DMS153 (cell line): ENCODE results near the gene GARNL3.

Experiments used
- DNase-seq: peaks from one replicate; lab custom pipeline; 2025; lab: John Stamatoyannopoulos, UW

Gene GARNL3

DNA sequence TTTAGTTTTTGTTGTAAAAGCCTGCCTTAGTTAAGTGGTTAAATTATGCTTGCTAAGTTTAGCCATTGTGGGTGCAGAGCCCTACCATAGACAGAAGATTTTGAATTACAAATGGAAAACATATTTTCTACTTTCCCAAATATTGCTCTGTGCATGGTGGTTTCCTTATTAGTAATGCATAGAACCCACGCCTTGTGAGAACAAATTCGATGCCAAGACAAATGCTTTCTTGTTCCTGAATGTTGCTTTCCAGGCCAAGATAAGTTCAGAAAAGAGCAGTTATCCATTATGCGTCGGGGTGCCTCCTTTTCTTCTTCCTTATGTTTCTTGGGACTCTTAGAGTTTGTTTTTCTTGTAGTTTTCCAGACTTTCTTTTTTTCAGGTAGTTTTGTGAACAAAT is 31.0 kb upstream of the GARNL3 start:
- DNase-seq: no peak

GRCh38 chr9:127233989-127234388 is 30.6 kb upstream of the GARNL3 start:
- no peak for DNase-seq

DNA sequence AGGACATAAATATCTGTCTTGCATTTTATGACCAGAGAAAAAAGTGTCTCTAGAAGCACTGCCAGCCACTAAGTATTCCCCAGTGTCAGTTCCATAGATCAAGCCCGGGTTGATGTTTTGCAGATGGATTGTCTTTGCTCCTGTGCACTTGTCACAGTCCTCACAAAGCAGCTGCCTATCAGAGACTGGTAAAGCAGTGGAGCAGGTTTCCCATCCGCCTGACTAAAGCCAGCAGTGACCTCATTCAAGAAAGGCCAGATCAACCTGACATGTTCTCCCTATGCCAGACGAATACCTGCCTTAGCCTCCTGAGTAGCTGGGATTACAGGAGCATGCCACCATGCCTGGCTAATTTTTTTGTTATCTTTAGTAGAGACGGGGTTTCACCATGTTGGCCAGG is 26.8 kb upstream of the GARNL3 start:
- DNase-seq: no peak

DNA sequence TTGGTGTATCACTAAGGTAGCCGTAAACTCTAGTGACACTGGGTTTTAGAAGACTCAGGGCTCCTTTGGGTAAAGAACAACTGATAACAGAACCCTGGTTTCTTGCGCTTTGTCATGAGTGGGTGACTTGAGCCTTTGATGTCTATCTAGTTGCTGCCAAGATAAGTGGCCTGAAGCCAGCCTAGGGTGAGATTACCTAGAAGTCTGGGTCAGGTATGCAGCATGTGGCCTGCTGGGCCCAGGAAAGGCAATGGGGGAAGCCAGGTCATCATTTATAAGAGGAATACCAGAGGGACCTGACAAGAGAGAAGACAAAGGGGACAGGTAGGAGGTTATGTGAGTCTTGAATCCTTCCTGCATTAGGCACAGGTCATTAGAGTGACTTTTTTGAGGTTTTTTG is 23.2 kb upstream of the GARNL3 start:
- DNase-seq: no peak

- peak; percentile 89 for DNase-seq
Observed at GRCh38 chr9:127244609-127245601, 19.7 kb upstream of the GARNL3 start.

- no peak for DNase-seq
Observed at GRCh38 chr9:127245637-127246164, 18.9 kb upstream of the GARNL3 start.

GRCh38 chr9:127248241-127248640 is 16.3 kb upstream of the GARNL3 start:
- DNase-seq: no peak

DNA sequence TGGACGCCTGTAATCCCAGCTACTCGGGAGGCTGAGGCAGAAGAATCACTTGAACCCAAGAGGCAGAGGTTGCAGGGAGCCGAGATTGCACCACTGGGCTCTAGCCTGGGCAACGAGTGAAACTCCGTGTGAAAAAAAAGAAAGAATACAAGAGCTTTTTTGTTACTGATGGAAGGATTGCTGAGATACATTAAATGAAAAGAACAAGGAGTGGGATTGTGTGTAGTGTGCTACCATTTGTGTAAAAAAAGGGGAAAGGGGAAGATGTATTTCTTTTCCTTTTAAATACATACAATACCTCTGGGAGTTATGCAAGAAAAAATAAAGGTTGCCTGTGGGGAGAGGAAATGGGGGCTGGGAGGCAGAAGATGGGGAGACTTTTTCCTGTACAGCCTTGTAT is 14.7 kb upstream of the GARNL3 start:
- no peak for DNase-seq

DNA sequence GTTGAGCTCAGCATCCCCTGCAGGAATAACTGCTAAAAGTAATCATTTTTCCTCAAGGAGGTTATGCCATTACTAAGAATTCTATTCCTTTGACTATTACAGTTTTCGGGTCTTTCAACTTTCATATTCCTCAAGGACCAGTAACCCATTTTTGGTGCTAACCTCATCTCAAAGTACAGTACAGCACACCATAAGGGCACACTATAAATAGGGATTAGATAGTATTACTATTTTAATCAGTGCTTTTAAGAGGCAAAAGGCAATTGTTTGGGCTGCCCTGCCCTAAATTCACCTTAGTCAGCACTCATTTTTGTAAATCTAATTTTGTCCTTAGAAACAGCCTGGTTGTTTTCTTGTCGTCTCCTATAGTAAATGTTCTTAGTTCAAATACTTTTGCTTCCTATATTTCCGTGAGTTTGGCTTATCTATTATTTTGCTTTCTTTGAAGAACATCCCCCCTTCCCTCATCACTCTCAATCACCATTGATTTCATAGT is 13.6 kb upstream of the GARNL3 start:
- no peak for DNase-seq

- no peak for DNase-seq
Observed at GRCh38 chr9:127252410-127253318, 11.9 kb upstream of the GARNL3 start.

DNA sequence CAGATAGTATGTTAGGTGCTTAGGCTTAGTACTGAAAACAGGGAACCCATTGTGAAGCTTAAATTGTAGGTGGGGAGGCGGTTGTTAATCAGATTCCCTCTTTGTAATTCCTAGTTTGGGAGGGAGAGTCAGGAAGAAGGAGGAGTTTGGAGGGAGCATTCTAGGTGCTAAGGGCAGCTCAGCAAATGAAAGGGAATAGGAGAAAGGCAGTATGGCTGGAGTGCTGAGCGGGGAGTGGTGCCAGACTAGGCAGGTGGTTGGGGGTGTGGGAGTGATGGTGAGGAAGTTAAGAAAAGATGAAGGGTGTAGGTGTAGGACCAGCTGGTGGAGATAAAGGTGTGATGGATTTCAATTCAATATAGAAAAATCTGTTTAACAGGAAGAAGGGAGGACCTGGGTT is 11.1 kb upstream of the GARNL3 start:
- DNase-seq: no peak

DNA sequence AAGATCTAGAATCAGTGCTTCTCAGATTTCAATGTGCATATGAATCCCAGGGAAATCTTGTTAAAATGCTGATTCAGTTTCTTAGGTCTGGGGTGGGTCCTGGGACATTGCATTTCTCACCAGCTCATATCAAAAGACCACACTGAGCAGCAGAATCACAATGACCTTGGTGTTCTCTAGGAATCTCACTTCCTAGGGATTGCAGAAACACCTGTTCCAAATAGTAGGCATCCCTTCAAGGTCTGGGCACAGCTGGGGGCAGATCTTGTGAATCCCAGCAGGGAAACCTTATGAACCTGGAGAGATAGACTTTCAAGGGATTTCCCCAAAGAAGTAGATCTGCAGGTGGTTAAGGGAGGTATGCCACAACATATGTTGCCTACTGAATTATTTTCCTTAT is 8.9 kb upstream of the GARNL3 start:
- DNase-seq: no peak

DNA sequence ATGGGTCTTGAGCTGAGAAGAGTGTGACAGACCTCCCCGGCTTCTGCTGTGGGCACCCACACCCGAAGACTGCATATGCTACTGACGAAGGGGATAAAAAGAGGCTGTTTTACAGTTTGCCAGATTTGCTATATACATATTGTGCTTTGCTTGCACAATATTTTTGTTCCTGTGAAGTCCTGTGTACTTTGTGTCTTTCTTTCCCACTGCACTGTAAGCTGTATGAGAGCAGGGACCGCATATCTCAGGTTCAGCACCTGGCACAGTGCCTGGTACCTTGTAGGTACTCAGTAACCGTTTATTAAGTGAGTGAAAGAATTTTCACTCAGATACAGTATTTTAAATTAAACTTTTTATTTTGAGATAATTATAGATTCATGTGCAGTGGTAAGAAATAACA is 8.2 kb upstream of the GARNL3 start:
- no peak for DNase-seq

GRCh38 chr9:127258606-127259471 is 5.7 kb upstream of the GARNL3 start:
- no peak for DNase-seq

GRCh38 chr9:127262602-127263001 is 2.0 kb upstream of the GARNL3 start:
- DNase-seq: no peak

DNA sequence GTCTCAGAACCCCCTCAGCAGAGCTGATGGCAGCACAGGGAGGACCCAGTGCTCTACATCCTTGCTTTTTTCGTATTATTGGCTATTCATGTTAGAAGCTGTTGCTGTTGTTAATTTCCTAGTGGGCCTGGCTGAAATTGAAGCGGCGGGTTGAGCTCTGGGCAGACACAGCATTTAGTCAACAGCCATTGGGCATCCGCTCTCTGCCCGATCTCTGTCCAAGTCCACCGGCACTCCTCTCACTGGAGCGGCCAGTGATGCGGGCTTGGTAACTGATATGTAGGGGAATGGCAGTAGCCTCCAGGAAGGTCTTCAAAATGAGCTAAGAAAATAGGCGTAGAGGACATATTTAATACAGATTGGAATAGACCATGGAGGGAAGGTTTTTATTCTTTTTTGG is 1.3 kb upstream of the GARNL3 start:
- no peak for DNase-seq

DNA sequence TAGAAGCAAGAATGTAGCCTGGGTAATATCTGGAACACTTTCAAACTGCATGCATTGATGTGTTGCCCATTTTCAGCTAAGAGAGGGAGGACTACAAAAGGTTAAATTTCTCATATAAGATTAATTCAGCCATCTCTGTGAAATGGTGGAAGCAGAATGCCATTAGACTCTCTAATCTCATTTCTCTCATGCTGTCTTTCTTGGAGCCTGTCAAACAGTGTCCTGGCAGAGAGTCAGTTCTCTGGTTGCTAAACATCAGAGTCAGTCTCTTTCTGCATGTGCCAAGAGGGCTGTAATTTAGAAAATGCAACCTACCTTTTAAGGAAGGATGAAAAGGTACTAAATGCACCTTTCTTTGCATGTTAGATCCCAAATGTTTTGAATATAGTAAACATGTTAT is 910 bp upstream of the GARNL3 start:
- no peak for DNase-seq

DNA sequence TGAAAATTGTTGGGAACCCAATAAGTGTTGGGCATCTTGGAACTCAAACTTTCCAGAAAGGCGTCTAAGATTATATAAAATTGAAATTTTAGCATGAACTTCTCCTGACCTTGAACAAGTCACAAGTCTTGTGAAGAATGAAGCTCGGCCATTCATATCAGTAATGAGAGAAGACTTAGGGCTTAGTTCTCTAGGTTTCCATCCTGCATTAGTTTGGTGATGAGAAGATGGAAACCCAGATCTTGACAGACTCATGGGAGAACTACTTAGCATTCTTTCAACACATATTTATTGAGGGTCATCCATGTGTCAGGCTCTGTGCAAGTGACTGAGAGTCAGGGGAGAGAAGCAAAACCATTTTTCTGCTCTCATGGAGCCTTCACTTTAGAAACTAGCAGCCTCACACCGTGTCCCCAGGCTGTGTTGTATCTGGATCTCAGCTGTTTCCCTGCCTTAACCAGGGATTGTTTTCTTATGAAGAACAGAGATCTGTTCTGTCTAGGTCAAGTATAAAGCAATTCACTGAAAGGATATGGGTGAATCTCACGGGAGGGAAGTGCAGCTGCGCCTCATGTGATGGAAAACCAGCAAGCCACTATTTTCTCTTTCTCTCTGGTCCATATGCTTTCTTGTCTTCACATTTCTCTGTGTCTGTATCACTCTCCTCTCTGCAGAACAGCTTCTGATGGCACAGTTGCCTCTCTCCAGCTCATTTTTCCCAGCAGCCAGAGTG is 3.4 kb downstream of the GARNL3 start:
- DNase-seq: no peak

- no peak for DNase-seq
Observed at GRCh38 chr9:127269449-127269848, 4.9 kb downstream of the GARNL3 start.

DNA sequence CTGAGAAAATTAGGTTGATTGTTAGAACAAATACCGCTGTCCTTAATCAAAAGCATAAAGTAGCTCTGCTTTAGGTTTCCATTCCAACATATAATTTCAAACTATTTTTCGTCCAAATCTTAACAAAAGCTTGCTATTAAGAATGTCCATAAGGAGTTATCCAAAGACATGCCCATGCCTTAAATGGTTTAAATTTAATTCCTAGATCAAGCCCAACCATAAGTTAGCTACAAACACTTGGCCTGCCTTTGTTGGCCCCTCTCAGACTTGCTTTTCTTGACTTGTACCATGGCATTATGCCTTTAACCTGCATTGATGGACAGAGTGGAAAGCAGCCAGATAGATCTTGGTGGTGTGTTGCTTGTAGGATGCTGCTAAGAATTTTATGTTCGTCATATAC is 8.8 kb downstream of the GARNL3 start:
- DNase-seq: no peak

DNA sequence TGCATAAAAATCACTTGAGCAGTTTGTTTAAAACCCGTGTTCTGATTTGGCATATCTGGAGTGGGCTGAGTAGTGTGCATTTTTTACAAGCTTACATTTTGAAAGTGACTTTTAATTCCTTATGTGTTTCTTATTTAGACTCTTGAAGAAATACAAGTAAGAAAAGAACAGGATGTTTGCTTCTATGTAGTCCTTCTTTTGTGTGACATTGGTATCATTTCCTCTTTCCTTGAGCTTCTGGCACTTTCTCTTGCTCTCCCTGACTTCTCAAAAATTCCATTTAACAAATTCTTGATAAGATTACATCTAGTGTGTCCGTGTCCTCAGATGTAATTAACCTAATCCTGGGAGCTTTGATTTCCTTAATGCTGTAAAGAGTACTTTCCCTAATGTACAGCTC is 12.5 kb downstream of the GARNL3 start:
- no peak for DNase-seq
